HepG2 (cell line): ENCODE results near the gene ZNF217. TPM values are rescaled to one million over a fixed set of nuclear protein-coding genes. Genes with fewer than 3 reads are reported as not detected.

Source experiments
- CBX2 ChIP-seq, 2 experiments: fragments of 200-600 bp in 1 of 2; sonication (generic); formaldehyde crosslinking in 1 of 2; IDR thresholded peaks; 2 replicates each; pipeline versions ENCODE4 v1.7.0 to v1.8.1; 2018 to 2022; ENCODE audit warnings: low read depth in 2 of 2, low read length in 1 of 2, mild to moderate bottlenecking in 1 of 2, missing genetic modification reagents in 1 of 2
- JUN ChIP-seq: sonication (generic); formaldehyde crosslinking; IDR thresholded peaks from 2 replicates; pipeline ENCODE4 v1.4.0; 2020; ENCODE audit warnings: mild to moderate bottlenecking, missing genetic modification reagents
- KLF9 ChIP-seq: IDR thresholded peaks from 2 replicates; pipeline ENCODE4 v1.6.1; 2016; ENCODE audit warnings: low read depth
- KMT2A ChIP-seq: sonication (generic); formaldehyde crosslinking; IDR thresholded peaks from 2 replicates; pipeline ENCODE4 v1.4.0; 2020; ENCODE audit warnings: missing genetic modification reagents
- NFKB2 ChIP-seq: sonication (generic); formaldehyde crosslinking; IDR thresholded peaks from 2 replicates; pipeline ENCODE4 v1.4.0; 2020; ENCODE audit warnings: missing genetic modification reagents, borderline replicate concordance
- PAF1 ChIP-seq: IDR thresholded peaks from 2 replicates; pipeline ENCODE4 v1.6.1; 2016; ENCODE audit warnings: missing genetic modification reagents, missing compliant biosample characterization
- RBM39 ChIP-seq: fragments of 200-400 bp; formaldehyde crosslinking; IDR thresholded peaks from one replicate; pipeline ENCODE4 v1.6.1; 2018; ENCODE audit warnings: antibody characterized with exemption, mild to moderate bottlenecking, low read depth, low read length; ENCODE audit not compliant: poor library complexity, severe bottlenecking
- REL ChIP-seq: sonication (generic); formaldehyde crosslinking; conservative IDR thresholded peaks from 2 replicates; pipeline ENCODE4 v1.8.0; 2022; ENCODE audit warnings: mild to moderate bottlenecking, missing genetic modification reagents, moderate library complexity
- ZFAT ChIP-seq: sonication (generic); formaldehyde crosslinking; conservative IDR thresholded peaks from 2 replicates; pipeline ENCODE4 v1.8.1; 2023; ENCODE audit warnings: missing genetic modification reagents, inconsistent platforms
- ZNF12 ChIP-seq: sonication (generic); formaldehyde crosslinking; IDR thresholded peaks from 2 replicates; pipeline ENCODE4 v1.5.0; 2020; ENCODE audit warnings: missing genetic modification reagents
- ZNF251 ChIP-seq: sonication (generic); formaldehyde crosslinking; IDR thresholded peaks from 2 replicates; pipeline ENCODE4 v1.9.0; 2021; ENCODE audit warnings: mild to moderate bottlenecking, missing genetic modification reagents
- ZNF501 ChIP-seq: sonication (generic); formaldehyde crosslinking; IDR thresholded peaks from 2 replicates; pipeline ENCODE4 v1.5.1; 2020; ENCODE audit warnings: mild to moderate bottlenecking, moderate library complexity, missing genetic modification reagents
- ZNF577 ChIP-seq: sonication (generic); formaldehyde crosslinking; IDR thresholded peaks from 2 replicates; pipeline ENCODE4 v1.4.0; 2020; ENCODE audit warnings: mild to moderate bottlenecking, low read depth, missing genetic modification reagents, borderline replicate concordance
- polyA plus RNA-seq, 8 experiments: library from polyadenylated mRNA; depleted of rRNA in 3 of 8; stranded (reverse) in 7 of 8; unstranded in 1 of 8; fragments of >200 nt; fragmentation: Illumina TruSeq in 4 of 8; extraction: Trizol in 4 of 8; gene quantifications; 2 replicates each; pipeline versions ENCODE4 v1.2.1 to v1.2.3, GENCODE V29; 2011 to 2016; ENCODE audit warnings: low read depth in 4 of 8, missing spikeins in 1 of 8, mixed read lengths in 1 of 8; ENCODE audit not compliant: insufficient read depth in 1 of 8
- total RNA-seq, 5 experiments: library from RNA; depleted of rRNA; stranded (reverse); fragments of >200 nt; fragmentation: Illumina TruSeq; extraction: Trizol; gene quantifications; 2 replicates each; pipeline ENCODE4 v1.2.3, GENCODE V29; 2016; ENCODE audit warnings: low read depth in 1 of 5
- TF ChIP-seq, protein P1 (sequence below), 2 experiments: fragments of 450-650 bp in 1 of 2; sonication (generic) in 1 of 2; formaldehyde crosslinking in 1 of 2; IDR thresholded peaks; 2 replicates each; pipeline versions ENCODE4 v1.6.1 to v1.8.0; 2016 to 2022; ENCODE audit warnings: antibody characterized with exemption in 1 of 2, mild to moderate bottlenecking in 1 of 2, missing genetic modification reagents in 1 of 2
- TF ChIP-seq, protein P2 (sequence below): sonication (generic); formaldehyde crosslinking; IDR thresholded peaks from 2 replicates; pipeline ENCODE4 v1.5.0; 2020; ENCODE audit warnings: missing genetic modification reagents, mild to moderate bottlenecking, borderline replicate concordance
- TF ChIP-seq, protein P3 (sequence below): sonication (generic); formaldehyde crosslinking; IDR thresholded peaks from 2 replicates; pipeline ENCODE4 v1.8.1; 2023; ENCODE audit warnings: mild to moderate bottlenecking, inconsistent platforms, moderate library complexity, missing genetic modification reagents, borderline replicate concordance

Gene ZNF217
- total and polyA plus RNA-seq, 2 of the 13 experiments (the other 11 are each of a cell fraction or from before 2014, with no cell fraction given) = 22.3 to 29.8 TPM

DNA sequence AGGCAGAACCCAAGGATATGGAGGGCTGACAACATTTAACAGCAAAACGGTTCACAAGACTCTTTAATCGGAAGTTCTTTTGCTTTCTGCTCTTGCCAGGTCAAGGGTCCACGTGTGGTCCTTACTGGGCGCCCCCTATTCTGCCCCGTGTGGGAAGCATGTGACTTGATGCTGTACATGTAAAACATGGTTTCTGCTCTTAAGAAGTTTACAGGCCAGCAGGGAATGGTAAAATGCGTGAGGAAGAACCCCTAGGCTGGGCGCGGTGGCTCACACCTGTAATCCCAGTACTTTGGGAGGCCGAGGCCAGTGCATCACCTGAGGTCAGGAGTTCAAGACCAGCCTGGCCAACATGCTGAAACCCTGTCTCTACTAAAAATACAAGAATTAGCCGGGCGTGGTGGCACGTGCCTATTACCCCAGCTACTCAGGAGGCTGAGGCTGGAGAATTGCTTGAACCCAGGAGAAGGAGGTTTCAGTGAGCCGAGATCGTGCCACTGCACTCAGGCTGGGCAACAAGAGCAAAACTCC lies 19.3 kb downstream of the ZNF217 start (continued):
- TF ChIP-seq, protein P1, sequence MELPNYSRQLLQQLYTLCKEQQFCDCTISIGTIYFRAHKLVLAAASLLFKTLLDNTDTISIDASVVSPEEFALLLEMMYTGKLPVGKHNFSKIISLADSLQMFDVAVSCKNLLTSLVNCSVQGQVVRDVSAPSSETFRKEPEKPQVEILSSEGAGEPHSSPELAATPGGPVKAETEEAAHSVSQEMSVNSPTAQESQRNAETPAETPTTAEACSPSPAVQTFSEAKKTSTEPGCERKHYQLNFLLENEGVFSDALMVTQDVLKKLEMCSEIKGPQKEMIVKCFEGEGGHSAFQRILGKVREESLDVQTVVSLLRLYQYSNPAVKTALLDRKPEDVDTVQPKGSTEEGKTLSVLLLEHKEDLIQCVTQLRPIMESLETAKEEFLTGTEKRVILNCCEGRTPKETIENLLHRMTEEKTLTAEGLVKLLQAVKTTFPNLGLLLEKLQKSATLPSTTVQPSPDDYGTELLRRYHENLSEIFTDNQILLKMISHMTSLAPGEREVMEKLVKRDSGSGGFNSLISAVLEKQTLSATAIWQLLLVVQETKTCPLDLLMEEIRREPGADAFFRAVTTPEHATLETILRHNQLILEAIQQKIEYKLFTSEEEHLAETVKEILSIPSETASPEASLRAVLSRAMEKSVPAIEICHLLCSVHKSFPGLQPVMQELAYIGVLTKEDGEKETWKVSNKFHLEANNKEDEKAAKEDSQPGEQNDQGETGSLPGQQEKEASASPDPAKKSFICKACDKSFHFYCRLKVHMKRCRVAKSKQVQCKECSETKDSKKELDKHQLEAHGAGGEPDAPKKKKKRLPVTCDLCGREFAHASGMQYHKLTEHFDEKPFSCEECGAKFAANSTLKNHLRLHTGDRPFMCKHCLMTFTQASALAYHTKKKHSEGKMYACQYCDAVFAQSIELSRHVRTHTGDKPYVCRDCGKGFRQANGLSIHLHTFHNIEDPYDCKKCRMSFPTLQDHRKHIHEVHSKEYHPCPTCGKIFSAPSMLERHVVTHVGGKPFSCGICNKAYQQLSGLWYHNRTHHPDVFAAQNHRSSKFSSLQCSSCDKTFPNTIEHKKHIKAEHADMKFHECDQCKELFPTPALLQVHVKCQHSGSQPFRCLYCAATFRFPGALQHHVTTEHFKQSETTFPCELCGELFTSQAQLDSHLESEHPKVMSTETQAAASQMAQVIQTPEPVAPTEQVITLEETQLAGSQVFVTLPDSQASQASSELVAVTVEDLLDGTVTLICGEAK (IDR thresholded peaks at IDR 0.05) = no peak
- TF ChIP-seq, protein P1 (CRISPR knock-in tag; IDR thresholded peaks at IDR 0.05) = no peak
- no peak for TF ChIP-seq NFKB2 (CRISPR knock-in tag)
- TF ChIP-seq ZNF12 (CRISPR knock-in tag) = no peak
- no peak for TF ChIP-seq KLF9 (CRISPR knock-in tag)
- no peak for TF ChIP-seq JUN (CRISPR knock-in tag)
- TF ChIP-seq, protein P2, sequence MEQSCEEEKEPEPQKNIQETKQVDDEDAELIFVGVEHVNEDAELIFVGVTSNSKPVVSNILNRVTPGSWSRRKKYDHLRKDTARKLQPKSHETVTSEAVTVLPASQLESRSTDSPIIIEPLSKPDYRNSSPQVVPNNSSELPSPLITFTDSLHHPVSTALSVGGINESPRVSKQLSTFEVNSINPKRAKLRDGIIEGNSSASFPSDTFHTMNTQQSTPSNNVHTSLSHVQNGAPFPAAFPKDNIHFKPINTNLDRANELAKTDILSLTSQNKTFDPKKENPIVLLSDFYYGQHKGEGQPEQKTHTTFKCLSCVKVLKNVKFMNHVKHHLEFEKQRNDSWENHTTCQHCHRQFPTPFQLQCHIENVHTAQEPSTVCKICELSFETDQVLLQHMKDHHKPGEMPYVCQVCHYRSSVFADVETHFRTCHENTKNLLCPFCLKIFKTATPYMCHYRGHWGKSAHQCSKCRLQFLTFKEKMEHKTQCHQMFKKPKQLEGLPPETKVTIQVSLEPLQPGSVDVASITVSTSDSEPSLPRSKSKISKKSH = no peak
- no peak for TF ChIP-seq KMT2A (CRISPR knock-in tag)
- TF ChIP-seq CBX2 (IDR thresholded peaks at IDR 0.05; ENCODE audit: low read depth, low read length) = no peak
- TF ChIP-seq CBX2 (CRISPR knock-in tag; IDR thresholded peaks at IDR 0.05; ENCODE audit: low read depth) = no peak
- TF ChIP-seq, protein P3, sequence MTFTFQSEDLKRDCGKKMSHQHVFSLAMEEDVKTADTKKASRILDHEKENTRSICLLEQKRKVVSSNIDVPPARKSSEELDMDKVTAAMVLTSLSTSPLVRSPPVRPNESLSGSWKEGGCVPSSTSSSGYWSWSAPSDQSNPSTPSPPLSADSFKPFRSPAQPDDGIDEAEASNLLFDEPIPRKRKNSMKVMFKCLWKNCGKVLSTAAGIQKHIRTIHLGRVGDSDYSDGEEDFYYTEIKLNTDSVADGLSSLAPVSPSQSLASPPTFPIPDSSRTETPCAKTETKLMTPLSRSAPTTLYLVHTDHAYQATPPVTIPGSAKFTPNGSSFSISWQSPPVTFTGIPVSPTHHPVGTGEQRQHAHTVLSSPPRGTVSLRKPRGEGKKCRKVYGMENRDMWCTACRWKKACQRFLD (CRISPR knock-in tag) = no peak
- no peak for TF ChIP-seq ZFAT (CRISPR knock-in tag)
- 0 out of 2 replicates have a peak, but pooled peaks have one; percentile 32 for TF ChIP-seq REL (CRISPR knock-in tag)
- TF ChIP-seq ZNF577 (CRISPR knock-in tag) = no peak
- peak; percentile 79; the same call in 1 of the 2 replicates for TF ChIP-seq PAF1 (CRISPR knock-in tag)
- no peak for TF ChIP-seq ZNF501 (CRISPR knock-in tag)
- no peak for TF ChIP-seq ZNF251 (CRISPR knock-in tag)
- TF ChIP-seq RBM39 = no peak
